Psoas muscle (tissue), 8 donors: Measurements from ENCODE around the gene SGMS2. TPM values are rescaled to one million over a fixed set of nuclear protein-coding genes. Genes with fewer than 3 reads are reported as not detected.

Source experiments
- ATAC-seq, 4 donors: fragments of 200-7000 bp; cut with Tn5 transposase; one replicate each; pipeline ENCODE4 v1.9.1; 2020; ENCODE audit warnings: moderate library complexity in 3 of 4, mild to moderate bottlenecking in 2 of 4
- DNase-seq, 2 donors: peaks; one replicate each; pipeline ENCODE4 v3.0.0-alpha.2; 2020
- H3K27ac ChIP-seq: fragments of 200-600 bp; one replicate; pipeline ENCODE4 v1.8.0; 2022
- H3K27me3 ChIP-seq, 3 donors: fragments of 200-600 bp in 1 of 3; one replicate each; pipeline versions ENCODE4 v1.6.1 to v1.8.0; 2013 to 2022; ENCODE audit warnings: low read length in 2 of 3, mild to moderate bottlenecking in 2 of 3, moderate library complexity in 1 of 3; ENCODE audit not compliant: insufficient read depth in 3 of 3
- H3K36me3 ChIP-seq, 2 donors: fragments of 200-600 bp in 1 of 2; one replicate each; pipeline versions ENCODE4 v1.6.1 to v1.8.0; 2013 to 2022; ENCODE audit warnings: low read depth in 1 of 2, mild to moderate bottlenecking in 1 of 2, moderate library complexity in 1 of 2; ENCODE audit not compliant: insufficient read depth in 1 of 2
- H3K4me1 ChIP-seq: fragments of 200-600 bp; one replicate; pipeline ENCODE4 v1.8.0; 2022
- H3K4me3 ChIP-seq: fragments of 200-600 bp; one replicate; pipeline ENCODE4 v1.8.0; 2022; ENCODE audit warnings: mild to moderate bottlenecking
- H3K9me3 ChIP-seq: fragments of 200-600 bp; one replicate; pipeline ENCODE4 v1.8.0; 2022
- WGBS, 3 donors: extraction: QIAGEN DNeasy Blood & Tissue Kit; methylation state at CpG; one replicate each; pipeline versions ENCODE4 v1.1.6 to v1.1.7; 2013; 5-methylcytosine and 5-hydroxymethylcytosine counted together
- intact Hi-C, 2 donors: fragments of 100-400 bp; cut with DNase I; formaldehyde crosslinking; loops; one replicate each; pipeline versions ENCODE4 v1.11.0 to v1.14.2; 2022
- polyA plus RNA-seq, 3 donors: library from polyadenylated mRNA; stranded (reverse); fragments of 200-250 nt; gene quantifications; one replicate each; pipeline ENCODE4 v1.2.3, GENCODE V29; 2013
- total RNA-seq, 4 donors: library from RNA; stranded (reverse); fragmentation: NEBNext Ultra II Directional in 2 of 4; extraction: Animal tissue kit (Norgen Biotek cat#: 25700) in 2 of 4; gene quantifications; one replicate each; pipeline versions ENCODE4 v1.2.1 to v1.2.4, GENCODE V29; 2021 to 2023
- TF ChIP-seq, protein P1 (sequence below): fragments of 200-600 bp; IDR thresholded peaks from one replicate; pipeline ENCODE4 v1.8.0; 2022; ENCODE audit warnings: antibody characterized with exemption
- donor health status: healthy with polysubstance abuse.
- donor health status: DM: no; HTN: no; CAD: no; lungs with moderate emphysema.
- donor health status: Bipolar disorder and iron deficiency.
- donor health status: healthy.
- donor health status: DM: yes; HTN: yes; CAD: no.
- donor health status: DM: no; HTN: no; CAD: no.
- donor health status: DM: no; HTN: no; CAD: no.
- donor health status: DM: yes; HTN: yes; CAD: no.

SGMS2 gene
- total and polyA plus RNA-seq, 7 donors: 1.7 to 14.2 (median 8.7) TPM

DNA sequence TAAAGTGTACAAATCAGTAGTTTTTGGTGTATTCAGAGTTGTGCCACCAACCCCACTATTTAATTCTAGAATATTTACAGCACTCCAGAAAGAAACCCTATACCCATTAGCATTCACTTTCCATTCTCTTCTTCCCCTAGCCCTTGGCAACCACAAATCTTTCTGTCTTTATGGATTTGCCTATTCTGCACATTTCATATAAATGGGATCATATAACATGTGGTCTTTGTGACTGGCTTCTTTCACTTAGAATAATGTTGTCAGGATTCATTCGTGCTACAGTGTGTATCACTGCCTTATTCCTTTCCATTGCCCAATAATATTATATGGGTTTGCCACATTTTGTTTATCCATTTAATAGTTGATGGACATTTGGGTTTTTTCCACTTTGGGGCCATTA, 32.2 kb downstream of the SGMS2 start:
- Histone ChIP-seq H3K36me3 (peaks cover 0 to 5% of the 10 kb centered on the region in 2 donors), H3K4me1 (peaks cover 32% of the 10 kb centered on the region), H3K9me3 (no peaks in the 10 kb centered on the region), H3K27ac (no peak overlapping the region), H3K4me3 (no peak overlapping the region), H3K27me3 (no peaks in the 10 kb centered on the region)
- intact Hi-C loops: no loop called here
- 49 to 59% (median 51%) methylated on average over 1 of the region's 1 CpG for WGBS, 3 donors
- ATAC-seq (no peak), DNase-seq (no peak)
- TF ChIP-seq, protein P1, sequence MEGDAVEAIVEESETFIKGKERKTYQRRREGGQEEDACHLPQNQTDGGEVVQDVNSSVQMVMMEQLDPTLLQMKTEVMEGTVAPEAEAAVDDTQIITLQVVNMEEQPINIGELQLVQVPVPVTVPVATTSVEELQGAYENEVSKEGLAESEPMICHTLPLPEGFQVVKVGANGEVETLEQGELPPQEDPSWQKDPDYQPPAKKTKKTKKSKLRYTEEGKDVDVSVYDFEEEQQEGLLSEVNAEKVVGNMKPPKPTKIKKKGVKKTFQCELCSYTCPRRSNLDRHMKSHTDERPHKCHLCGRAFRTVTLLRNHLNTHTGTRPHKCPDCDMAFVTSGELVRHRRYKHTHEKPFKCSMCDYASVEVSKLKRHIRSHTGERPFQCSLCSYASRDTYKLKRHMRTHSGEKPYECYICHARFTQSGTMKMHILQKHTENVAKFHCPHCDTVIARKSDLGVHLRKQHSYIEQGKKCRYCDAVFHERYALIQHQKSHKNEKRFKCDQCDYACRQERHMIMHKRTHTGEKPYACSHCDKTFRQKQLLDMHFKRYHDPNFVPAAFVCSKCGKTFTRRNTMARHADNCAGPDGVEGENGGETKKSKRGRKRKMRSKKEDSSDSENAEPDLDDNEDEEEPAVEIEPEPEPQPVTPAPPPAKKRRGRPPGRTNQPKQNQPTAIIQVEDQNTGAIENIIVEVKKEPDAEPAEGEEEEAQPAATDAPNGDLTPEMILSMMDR: no peak

DNA sequence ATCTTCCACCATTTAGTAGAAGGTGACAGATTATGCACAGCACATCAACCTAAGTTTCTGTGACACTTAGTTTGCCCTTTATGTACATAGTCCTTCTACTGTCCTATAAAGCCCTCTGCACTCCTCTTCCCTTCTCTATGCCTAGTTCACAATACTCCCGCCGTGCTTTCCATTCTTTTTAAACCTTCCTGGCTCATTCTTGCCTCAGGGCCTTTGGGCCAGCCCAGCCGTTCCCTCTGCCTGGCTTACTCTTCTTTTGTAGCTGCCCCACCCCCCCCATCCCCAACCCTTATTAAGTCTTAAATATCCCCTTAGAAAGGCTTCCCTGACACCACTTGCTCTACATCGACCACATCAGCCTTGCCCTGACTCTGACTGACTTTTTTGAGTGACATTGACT, 33.0 kb downstream of the SGMS2 start:
- ATAC-seq (no peak), DNase-seq (no peak)
- TF ChIP-seq, protein P1: no peak
- peaks cover 0 to 5% of the 10 kb centered on the region in 2 donors for H3K36me3 ChIP-seq
- H3K4me1 ChIP-seq: peaks cover 36% of the 10 kb centered on the region
- WGBS, 3 donors: 59 to 75% (median 64%) methylated on average over 4 of the region's 4 CpGs
- H3K27ac ChIP-seq: no peak overlapping the region
- no peak overlapping the region for H3K4me3 ChIP-seq
- no peaks in the 10 kb centered on the region for H3K27me3 ChIP-seq
- intact Hi-C loops: no loop called here
- H3K9me3 ChIP-seq: no peaks in the 10 kb centered on the region

DNA sequence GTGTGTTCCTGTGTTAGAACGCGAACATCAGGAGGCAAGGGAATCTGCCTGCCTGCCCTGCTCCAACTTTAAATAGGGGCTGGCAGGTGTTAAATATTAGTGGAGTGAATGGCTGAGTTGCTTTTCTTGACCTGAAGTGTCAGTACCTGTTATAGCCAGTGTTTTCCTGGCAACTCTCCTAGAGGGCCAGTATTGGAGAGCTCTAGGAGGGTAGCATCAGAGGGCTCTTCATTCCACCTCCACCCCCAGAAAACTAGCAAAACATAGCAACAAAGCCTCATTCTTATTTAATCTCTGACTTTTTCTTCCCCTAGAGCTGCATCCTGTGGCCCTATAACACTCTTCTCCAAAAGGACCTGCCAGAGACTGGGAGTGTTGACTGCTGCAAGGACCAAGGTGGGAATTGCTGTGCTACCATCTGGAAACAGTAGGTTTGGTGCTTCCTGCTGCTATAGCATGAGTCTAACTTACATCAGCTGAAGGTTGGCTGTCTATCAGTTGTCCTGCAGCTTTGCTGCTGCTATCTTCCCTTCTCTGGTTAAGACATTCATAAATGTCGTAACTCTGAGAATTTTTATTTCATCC, 33.5 kb downstream of the SGMS2 start:
- ATAC-seq (peak in 1 of 4 donors; percentile 23), DNase-seq (no peak)
- WGBS, 3 donors: 48 to 68% (median 50%) methylated on average over 3 of the region's 3 CpGs
- Histone ChIP-seq H3K4me3 (no peak overlapping the region), H3K4me1 (peaks cover 31% of the 10 kb centered on the region), H3K27ac (no peak overlapping the region), H3K9me3 (no peaks in the 10 kb centered on the region), H3K36me3 (peaks cover 0 to 5% of the 10 kb centered on the region in 2 donors), H3K27me3 (no peaks in the 10 kb centered on the region)
- TF ChIP-seq, protein P1: no peak
- intact Hi-C loops: no loop called here

DNA sequence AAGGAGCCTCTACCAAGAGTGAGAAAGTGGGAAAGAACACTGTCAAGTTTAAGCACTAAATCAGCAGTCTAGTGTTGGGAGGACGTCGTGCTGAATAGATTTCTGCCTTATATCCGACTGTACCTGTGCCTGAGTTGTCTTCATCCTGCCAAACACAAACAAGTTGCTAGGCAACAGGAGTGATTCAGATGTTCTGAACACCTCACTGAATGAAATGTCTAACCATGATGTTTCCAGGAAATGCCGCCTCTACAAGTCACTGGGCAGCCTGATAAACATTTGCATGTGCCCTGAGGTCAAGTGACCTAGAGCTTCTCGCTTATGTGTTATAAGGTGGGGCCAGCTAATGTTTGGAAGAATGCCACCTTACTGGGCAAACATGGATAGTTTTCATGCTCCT, 37.9 kb downstream of the SGMS2 start:
- intact Hi-C loops: no loop called here
- H3K27ac ChIP-seq: no peak overlapping the region

More for the DNA sequence above, 37.9 kb downstream of the SGMS2 start:
- Histone ChIP-seq H3K36me3 (peaks cover 0 to 5% of the 10 kb centered on the region in 2 donors), H3K27me3 (no peaks in the 10 kb centered on the region), H3K4me1 (peaks cover 4% of the 10 kb centered on the region), H3K4me3 (no peak overlapping the region), H3K9me3 (no peaks in the 10 kb centered on the region)
- ATAC-seq (peak; percentile 28 to 90 (median 68)), DNase-seq (no peak)
- TF ChIP-seq, protein P1: no peak
- WGBS, 3 donors: 56 to 67% (median 65%) methylated on average over 5 of the region's 5 CpGs
